Esophagus muscularis mucosa (tissue), 4 donors: ENCODE measurements around the gene MITF.

ENCODE experiments used
- EP300 ChIP-seq: sonication (generic); formaldehyde crosslinking; IDR thresholded peaks from one replicate; pipeline ENCODE4 v1.6.1; 2017; ENCODE audit warnings: antibody characterized with exemption
- POLR2A ChIP-seq: fragments of 450-650 bp; IDR thresholded peaks from one replicate; pipeline ENCODE4 v1.6.1; 2017; ENCODE audit warnings: antibody characterized with exemption, moderate library complexity, mild to moderate bottlenecking, low read depth
- POLR2AphosphoS5 ChIP-seq, 2 donors: sonication (generic); formaldehyde crosslinking; IDR thresholded peaks; one replicate each; pipeline ENCODE4 v1.6.1; 2017; ENCODE audit warnings: antibody characterized with exemption in 2 of 2
- TF ChIP-seq, protein P1 (sequence below), 3 experiments: fragments of 200-600 bp in 2 of 3; fragments of 450-650 bp in 1 of 3; sonication (generic) in 2 of 3; IDR thresholded peaks; one replicate each; pipeline ENCODE4 v1.5.1; 2017 to 2019; ENCODE audit warnings: antibody characterized with exemption in 3 of 3, mild to moderate bottlenecking in 2 of 3, moderate library complexity in 1 of 3

- TF ChIP-seq, protein P1, sequence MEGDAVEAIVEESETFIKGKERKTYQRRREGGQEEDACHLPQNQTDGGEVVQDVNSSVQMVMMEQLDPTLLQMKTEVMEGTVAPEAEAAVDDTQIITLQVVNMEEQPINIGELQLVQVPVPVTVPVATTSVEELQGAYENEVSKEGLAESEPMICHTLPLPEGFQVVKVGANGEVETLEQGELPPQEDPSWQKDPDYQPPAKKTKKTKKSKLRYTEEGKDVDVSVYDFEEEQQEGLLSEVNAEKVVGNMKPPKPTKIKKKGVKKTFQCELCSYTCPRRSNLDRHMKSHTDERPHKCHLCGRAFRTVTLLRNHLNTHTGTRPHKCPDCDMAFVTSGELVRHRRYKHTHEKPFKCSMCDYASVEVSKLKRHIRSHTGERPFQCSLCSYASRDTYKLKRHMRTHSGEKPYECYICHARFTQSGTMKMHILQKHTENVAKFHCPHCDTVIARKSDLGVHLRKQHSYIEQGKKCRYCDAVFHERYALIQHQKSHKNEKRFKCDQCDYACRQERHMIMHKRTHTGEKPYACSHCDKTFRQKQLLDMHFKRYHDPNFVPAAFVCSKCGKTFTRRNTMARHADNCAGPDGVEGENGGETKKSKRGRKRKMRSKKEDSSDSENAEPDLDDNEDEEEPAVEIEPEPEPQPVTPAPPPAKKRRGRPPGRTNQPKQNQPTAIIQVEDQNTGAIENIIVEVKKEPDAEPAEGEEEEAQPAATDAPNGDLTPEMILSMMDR (IDR thresholded peaks at IDR 0.05) = no peak
- TF ChIP-seq POLR2A = no peak
- TF ChIP-seq EP300 = no peak
- no peak for TF ChIP-seq POLR2AphosphoS5 (IDR thresholded peaks at IDR 0.05)
These were observed 113.8 kb downstream of the MITF start for GRCh38 chr3:69853027-69853426.
